Inferior parietal cortex (tissue), 1 donor: Measurements from ENCODE around the gene CMSS1.

Experiments
- DNase-seq: peaks from one replicate; pipeline ENCODE4 v3.0.0-alpha.2; 2016; ENCODE audit errors: extremely low spot score

Gene CMSS1

DNA sequence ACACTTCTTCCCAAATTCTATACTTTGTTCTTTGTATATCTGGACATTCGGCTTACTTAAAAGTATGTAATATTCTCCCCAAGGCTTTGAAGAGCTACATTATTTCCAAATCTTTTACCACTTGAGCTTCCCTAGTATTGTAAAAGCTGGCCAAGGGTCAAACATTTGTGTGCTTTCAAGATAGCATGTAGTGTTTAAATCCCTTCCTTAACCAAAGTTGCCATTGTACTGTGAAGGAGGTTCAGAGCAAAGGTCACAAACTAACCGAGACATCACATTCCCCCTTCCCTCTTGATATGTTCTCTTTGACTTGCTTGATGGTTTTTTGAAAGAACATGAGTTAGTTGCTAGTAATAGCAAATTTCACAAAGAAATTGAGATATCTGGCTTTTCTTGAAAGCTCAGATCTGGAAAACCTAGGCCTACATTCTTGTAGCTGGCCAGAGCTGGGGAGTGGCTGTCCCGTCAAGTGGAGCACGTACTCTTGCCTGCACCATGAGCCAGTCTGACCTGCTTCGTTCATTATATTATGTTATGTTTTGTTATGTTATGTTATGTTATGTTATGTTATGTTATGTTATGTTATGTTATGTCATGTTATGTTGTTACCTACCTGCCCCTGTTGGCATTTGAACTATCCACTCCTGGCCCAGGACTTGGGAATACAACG, 236.4 kb downstream of the CMSS1 start:
- no peak for DNase-seq

DNA sequence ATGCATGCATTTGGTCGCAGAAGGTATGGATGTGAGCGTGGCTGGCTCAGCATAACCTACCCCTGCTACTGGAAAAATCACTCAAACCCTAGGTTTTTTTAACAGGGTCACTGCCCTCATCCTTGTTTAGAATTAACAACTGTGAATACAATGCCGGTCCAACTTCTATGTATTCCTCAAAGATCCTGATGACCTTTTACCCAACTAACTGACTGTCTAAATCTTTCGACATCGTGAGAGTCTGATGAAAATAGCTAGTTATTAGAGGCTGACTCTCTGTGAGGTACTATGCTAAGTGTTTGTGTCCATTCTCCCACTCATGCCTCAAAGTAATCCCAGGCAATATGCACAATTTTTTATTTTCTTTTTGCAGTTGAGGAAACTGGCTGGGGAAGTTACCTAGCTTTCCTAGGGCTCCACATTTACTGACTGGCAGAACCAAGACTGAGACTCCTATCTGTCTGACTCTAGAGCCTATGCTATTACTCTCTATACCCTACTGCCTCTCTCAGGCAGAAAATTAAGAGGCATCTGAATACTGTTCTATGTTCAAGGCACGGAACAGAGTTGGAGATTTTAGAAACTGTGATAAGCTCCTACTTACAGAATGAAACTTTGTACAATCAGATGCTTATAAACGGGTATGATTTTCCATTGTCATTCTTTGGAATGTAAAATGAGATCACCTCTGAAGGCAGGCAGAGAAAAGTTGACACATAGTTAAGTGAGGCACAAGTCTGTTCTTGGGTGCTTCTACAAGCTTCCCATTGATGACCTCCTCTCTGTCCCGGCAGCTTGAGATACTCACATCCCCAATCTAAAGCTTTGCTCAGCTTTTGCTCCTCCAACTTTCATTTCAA, 240.3 kb downstream of the CMSS1 start:
- no peak for DNase-seq

DNA sequence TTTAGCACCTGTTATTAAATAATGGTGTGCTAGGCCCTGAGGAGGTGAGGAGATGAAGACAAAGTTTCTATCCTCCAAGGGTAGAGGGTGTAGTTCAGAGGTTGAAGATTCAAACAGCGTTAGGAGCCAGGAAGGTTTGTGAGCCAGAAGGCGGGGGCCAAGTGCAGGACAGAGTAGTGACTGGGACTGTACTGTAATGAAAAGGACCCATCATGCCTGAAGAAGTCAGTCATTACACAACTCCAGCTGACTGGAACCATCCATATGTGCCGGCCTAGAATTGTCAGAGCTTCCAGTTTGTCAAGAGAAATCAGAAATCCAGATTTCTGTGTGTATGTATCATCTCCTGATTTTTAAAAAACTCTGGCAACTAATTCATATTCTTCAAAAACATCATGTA, 241.8 kb downstream of the CMSS1 start:
- no peak for DNase-seq

DNA sequence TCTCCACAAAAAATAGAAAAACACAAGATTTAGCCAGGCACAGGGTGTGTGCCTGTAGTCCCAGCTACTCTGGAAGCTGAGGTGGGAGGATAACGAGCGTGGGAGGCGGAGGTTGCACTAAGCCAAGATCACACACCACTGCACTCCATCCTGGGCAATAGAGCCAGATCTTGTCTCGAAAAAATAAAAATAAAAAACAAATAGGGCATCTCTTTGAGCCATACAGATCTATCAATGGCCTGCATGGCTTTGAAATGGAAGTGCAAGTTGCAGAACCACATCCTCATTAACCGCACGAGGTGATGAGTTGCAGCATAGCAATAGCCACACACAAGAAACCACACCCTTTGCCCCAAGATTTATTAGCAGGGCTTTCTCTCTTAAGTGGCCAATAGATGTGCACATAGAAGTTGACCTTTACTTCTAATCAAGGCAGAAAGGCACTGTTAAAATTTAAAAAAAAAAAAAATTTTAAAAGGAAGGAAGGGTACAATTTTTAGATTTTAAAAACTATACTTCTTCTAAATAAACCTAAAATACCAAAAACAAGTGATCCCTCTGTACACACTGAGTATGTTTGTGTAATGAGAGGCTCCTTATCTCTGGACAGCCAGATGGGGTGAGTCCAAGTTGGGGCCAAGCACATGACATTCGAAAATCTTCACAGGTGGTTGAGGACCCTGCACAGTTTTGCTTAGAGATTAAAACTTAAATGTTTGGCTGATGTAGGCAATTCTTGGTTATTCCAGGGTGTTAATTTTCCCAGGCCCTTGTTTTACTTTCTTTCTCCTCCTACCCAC, 243.2 kb downstream of the CMSS1 start:
- DNase-seq, result no peak

DNA sequence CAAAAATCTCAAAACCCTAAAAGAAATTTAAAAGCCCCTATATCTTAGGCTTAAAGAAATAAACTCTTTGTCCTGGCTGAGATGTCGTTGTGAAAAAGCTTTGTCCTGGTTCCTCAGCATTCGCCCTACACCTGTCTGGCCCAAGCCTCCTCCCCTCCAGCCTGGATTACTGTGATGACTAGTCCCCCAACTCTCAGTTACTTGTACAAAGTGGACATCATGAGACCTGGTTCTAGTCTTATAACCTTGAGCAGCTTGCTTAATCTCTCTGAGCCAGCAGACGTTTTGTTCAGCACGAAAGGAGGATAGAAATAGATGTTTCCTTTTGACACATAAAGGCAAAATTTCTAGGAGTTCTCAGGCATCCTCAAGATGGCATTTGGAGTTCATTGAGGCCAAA, 245.0 kb downstream of the CMSS1 start:
- DNase-seq, result no peak

DNA sequence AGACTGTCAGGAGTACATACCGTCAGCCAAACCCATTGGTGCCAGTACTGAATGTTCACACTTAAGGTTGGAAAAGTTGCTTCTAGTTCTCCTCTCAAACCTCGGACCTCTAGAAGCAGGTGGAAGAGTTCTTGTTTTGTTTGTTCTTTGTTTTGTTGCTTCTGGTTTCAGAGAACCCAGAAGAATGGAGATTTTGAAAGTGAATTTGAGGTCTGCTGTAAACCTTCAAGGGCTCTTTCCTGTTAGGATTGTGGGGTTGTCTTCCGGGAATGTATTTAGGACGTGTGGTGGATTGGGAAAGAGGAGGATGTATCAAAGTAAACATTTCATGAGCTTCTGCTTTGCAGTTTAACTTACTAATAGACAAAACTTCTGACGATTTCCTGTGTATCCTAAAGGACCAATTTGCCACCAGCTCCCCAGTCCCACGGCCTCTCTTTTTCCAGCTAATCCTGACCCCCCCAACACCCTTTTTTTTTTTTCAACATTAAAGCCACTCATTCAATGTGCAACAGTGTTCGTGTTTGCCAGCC, 246.3 kb downstream of the CMSS1 start:
- no peak for DNase-seq

DNA sequence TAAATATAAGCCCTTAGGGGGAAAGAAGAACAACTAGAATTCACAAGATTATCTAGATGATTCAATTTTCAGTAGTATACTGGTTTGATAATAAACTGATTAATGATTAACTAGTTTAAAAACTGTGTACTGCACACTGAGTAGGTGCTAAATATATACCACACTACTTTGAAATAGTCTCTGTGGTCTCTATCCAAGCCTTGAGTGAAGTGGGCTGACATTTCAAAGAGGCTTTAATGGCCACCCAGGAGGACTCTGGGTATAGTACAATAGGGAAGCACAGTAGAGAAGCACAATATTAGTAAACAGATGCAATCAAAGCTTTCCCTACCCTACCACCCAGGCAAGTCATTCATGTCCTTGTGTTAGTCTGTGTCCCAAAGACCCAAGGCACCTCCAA, 249.9 kb downstream of the CMSS1 start:
- DNase-seq, result no peak

DNA sequence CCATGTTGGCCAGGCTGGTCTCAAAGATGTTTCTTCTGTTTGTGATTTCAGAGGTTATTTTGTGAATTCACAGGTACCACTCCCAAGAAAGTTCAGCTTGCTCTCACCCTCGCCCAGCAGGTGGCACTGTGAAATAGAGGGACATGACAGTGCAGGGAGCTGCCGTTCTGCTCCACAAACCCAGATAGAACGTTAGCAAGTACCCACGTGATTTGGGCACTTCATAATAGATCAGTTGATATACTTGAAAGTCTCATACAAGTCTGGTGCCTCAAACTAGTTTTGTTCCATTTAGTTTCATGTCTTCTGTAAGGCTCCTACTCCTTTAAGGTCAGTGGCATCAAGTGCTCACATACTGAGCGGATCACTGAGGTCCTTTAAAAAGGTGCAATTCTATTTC, 251.2 kb downstream of the CMSS1 start:
- peak; percentile 59 for DNase-seq

DNA sequence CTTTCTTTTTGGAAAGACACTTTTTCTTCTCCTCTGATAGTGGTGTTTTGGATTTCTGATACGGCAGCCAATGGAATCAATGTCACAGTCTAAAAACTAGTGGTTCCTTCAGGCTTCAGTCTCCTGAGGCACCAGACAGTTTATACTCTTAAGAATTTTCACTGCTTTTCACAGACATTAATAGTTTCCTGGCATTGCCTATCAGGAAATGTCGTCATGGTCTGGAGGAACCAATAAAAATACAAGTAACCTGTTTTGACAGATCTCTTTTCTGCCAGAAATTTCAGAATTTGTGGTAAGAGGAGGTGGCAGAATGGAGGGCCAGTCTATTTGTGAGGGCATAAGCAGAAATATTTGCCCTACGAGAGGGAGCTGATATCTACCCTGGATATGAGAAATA, 251.8 kb downstream of the CMSS1 start:
- DNase-seq, result no peak

DNA sequence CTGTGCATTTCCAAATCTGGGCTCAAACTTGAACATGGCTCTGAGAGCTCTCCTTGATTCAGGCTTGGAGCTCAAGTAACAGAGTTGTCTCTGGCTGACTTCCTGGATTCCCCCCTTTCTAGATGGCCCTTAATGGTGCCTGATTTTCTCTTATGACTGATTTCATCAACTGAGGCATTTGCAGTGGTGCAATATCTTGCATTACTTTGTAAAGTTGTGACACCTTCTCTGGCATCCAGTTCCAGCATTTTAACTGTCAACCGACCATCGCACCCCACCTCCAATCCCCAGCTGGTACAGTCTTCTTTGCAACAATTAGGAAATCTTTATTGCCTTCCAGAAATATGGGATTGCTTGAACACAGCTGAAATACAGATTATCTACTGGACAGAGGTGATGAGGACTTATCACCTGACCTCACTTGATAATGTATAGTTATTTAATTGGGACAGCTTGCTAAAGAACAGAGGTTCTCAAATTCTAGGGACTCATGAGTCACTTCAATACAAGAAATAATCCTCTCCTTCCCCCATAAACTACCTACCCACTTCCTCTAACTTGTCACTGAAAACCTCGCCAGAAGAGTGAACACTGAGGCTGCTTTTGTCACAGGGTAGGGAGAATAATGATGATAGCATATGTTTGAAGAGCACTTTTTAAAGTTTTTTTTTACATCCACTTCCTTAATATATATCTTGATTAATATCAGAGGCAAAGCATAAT, 254.8 kb downstream of the CMSS1 start:
- no peak for DNase-seq

DNA sequence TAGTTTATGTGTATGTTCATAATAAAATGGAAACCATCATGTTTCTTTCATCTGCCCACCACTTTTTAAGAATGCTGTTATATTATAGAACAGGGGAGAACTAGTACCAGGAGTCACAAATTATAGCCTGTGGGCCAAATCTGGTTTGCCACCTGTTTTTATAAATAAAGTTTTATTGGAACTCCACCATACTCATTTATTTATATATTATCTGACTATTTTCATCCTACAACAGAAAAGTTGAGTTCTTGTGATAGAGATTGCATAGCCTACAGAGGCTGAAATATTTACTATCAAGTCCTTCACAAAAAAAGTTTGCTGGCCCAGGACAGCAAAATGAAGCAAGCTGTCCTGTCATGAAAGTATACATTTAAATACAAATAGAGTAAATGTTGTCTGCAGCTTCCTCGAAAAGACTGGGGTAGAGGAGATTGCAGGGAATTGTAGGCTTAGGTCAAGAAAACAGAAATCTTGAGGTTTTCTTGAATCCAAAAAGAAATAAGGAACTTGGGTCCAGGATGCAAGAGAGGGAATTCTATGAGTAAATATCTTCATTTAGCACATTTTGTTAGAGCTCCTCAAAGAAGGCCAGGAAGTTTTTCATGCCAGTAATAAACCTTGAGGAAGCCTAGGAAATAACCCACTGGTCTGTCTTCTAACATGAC, 255.5 kb downstream of the CMSS1 start:
- no peak for DNase-seq

DNA sequence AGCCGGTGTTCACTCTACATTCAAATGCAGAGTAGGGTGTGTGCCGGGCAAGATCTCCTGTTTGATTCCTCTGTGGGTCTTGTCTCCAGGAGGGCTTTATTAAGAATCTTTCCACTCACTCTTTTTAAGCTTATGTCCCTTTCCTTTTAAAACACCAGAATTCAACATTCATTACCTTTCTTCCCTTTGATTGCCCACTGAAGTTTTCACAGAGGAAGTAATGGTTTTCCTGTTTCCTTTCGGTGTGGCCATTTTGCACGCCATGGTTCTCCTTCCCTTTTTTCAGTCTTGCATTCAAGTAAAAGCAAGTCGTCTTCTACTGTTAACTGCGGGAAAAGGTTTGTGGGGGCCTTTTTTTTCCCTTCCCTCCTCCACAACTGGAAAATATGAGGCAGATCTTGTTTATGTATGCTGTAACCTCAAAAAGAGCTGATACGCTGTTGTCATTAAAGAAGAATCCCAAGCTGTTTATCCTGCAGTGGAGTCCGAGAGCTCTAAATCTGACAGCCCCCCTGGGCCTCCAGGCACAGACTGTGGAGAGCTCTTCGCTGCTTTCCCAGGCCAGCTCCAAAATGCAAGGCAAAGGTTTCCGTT, 256.1 kb downstream of the CMSS1 start:
- DNase-seq, result no peak

DNA sequence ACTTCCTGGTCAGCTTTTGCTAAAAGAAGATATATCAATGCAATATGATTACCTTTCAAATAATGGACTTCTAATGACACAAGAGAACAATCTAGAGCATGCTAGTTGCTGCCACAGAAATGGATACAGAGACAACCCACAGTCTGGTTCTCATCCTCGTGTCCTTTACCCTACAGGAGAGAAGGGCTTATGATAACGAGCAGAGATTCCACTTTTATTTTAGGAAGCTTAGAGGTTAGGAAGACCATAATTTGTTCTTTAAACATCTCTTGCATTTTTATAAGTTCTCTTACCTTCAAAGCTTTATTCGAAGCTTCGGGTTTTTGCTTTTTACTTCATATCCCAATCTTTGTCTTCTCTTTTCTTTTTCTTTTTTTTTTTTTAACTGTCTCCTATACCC, 257.5 kb downstream of the CMSS1 start:
- no peak for DNase-seq

DNA sequence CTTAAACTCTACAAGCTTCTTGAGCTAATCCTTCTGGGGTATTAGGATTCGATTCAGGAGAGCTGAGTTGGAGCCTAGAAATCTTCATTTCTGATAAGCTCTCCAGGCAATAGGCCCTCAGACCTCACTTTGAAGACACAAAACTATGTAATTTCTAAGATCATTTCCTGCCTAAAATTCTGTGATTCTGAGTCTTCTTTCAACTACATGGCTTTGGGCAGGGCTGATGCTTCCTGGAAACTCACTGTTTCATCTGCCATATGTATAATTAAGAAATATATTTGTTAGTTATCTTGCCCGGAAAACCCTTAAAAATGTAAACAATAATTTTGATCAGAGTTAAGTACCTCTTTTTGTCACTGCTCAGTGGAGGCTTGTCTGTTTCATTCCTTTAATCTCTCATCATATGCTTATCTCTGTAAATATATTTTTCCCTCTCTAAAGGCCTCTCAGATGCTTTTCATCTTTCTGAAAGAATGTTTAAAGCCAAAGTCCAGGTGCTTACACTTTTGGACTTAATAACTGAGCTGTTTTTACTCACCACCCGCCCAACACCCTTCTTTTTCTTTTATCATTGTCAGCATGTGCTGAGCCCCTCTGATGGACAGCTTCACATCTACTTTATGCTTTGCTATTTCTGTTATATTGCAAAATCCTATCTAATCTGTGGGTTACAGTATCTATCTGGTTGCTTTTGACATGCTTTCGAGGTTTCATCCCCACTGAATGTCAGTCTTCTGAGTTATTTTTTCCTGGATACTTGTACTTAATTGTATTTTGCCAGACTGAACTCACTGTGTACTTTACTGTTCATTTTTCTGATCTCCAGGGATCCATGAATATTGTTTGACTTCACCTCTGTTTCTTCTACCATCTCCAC, 258.4 kb downstream of the CMSS1 start:
- no peak for DNase-seq

DNA sequence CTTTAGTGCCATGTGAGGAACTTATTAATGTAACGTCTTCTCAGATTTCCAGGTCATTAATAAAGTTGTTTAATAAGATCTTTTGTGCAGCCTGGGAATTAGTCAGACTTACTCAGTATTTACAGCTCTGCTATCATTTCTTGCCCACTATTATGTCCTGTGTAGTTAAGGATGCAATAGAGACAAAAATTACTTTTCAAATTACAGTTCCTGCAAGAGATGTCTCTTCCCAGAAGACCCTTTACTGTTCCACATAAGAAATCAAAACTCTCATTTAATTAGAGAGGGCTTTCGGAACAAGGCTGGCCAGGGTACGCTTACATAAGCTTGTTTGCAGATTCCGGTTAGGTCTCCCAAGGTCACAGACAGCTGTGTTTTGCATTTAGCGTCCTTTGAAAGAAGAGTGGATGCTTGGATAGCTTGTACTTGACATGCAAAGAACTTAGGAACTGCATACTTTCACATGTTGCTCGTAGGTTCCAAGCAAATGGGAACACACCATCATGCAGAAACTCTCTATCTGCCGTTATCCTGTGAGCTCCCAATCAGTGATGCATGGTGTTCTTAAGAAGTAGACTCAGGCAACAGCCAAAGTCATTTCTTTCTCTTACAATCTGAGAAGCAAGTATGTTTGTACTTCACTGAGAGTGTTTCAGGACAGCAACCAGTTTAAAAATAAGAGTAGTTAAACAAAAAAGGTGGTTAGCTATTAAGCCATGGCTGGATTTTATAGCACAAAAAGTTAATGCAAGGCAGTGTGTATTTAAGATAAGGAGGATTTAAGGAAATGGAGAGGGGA, 259.3 kb downstream of the CMSS1 start:
- DNase-seq, result no peak

DNA sequence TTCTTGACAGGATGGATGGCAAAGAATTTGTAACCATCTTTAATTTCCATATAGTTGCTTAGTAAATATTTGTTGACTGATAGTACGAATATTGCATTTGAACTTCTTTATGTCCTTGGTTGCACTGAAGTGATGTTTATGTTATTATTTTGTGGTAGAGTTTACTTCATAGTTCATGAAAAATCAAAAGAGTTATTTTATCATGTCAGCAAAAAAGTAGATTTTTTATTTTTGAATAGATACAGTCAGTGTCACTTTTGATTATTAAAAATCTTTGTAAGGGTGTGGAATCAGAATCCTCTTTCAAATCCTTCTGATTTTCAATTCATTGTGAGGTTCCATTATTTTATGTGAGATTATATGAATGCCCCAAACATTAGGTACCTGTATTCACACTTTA, 261.7 kb downstream of the CMSS1 start:
- no peak for DNase-seq

DNA sequence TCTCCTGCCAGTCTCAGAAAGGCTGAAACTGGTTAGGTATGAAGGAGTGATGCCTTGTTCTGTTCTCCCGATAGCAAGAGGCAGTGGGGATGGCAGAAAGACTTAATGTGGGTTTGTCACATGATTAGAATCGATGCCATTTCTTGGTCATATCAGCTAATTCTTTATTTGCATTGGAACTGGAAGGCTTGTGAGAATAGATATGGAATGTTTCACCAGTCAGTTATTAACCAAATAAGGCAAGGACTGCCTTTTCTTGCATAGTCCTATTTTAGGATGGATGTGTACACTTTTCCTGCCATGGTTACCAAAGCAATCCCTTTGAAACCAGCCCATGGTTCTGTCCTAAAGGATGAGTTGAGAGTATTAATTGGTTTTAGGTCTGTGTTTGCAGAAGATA, 262.9 kb downstream of the CMSS1 start:
- no peak for DNase-seq

DNA sequence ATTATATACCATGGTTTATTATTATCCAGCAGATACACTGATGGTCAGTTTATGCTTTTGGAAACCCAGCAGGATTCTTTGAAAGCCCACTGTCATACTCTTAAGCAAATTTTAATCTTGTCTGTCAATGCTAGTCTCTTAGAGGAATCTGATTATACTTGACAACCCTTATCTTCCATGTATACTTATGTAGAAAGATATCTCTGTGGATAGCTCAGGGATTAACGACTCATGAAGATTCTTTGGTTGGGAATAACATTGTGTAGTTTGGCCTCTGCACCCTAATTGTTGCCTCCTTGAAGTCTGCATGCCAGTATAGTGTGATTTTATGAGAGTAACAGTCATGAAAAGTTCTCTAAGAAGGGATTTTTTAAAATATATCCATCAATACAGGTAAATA, 263.6 kb downstream of the CMSS1 start:
- no peak for DNase-seq
